Peyer's patch (tissue), 4 donors: ENCODE results near the gene BRD9. TPM values are rescaled to one million over a fixed set of nuclear protein-coding genes. Genes with fewer than 3 reads are reported as not detected.
A peak's percentile ranks its signal among the peaks of the same experiment; 100 is the strongest.

Experiments
- DNase-seq, 3 donors: peaks; one replicate each; pipeline ENCODE4 v3.0.0-alpha.2; 2017 to 2019
- H3K27ac ChIP-seq, 4 donors: fragments of 200-600 bp; sonication (generic); one replicate each; pipeline ENCODE4 v1.5.1; 2016 to 2019
- H3K27me3 ChIP-seq, 2 donors: fragments of 200-600 bp; sonication (generic); one replicate each; pipeline ENCODE4 v1.5.1; 2019
- H3K36me3 ChIP-seq, 3 donors: fragments of 200-600 bp; sonication (generic); one replicate each; pipeline ENCODE4 v1.5.1; 2016 to 2019
- H3K4me1 ChIP-seq, 4 donors: fragments of 200-600 bp; sonication (generic); one replicate each; pipeline ENCODE4 v1.5.1; 2016 to 2019
- H3K4me3 ChIP-seq, 4 donors: fragments of 200-600 bp; sonication (generic); 1 replicate in 3 of 4; 2 replicates in 1 of 4; pipeline ENCODE4 v1.5.1; 2016 to 2019; ENCODE audit warnings: mild to moderate bottlenecking in 1 of 4
- H3K9me3 ChIP-seq, 4 donors: fragments of 200-600 bp; sonication (generic); one replicate each; pipeline ENCODE4 v1.5.1; 2016 to 2019; ENCODE audit warnings: mild to moderate bottlenecking in 1 of 4
- POLR2A ChIP-seq, 2 donors: fragments of 450-650 bp; IDR thresholded peaks; one replicate each; pipeline ENCODE4 v1.5.1; 2017; ENCODE audit warnings: antibody characterized with exemption in 2 of 2, mild to moderate bottlenecking in 2 of 2, moderate library complexity in 2 of 2
- total RNA-seq, 4 donors: library from RNA; depleted of rRNA; stranded (reverse); fragments of >200 nt; gene quantifications; one replicate each; pipeline ENCODE4 v1.1.0, GENCODE V29; 2016
- TF ChIP-seq, protein P1 (sequence below), 6 experiments: fragments of 450-650 bp in 4 of 6; fragments of 200-600 bp in 2 of 6; sonication (generic) in 1 of 6; IDR thresholded peaks; one replicate each; pipeline ENCODE4 v1.5.1; 2017 to 2019; ENCODE audit warnings: antibody characterized with exemption in 6 of 6, mild to moderate bottlenecking in 3 of 6, moderate library complexity in 1 of 6

The BRD9 gene
- total RNA-seq, 4 donors from 2014 or later: 36.4 to 90.8 (median 65.4) TPM

DNA sequence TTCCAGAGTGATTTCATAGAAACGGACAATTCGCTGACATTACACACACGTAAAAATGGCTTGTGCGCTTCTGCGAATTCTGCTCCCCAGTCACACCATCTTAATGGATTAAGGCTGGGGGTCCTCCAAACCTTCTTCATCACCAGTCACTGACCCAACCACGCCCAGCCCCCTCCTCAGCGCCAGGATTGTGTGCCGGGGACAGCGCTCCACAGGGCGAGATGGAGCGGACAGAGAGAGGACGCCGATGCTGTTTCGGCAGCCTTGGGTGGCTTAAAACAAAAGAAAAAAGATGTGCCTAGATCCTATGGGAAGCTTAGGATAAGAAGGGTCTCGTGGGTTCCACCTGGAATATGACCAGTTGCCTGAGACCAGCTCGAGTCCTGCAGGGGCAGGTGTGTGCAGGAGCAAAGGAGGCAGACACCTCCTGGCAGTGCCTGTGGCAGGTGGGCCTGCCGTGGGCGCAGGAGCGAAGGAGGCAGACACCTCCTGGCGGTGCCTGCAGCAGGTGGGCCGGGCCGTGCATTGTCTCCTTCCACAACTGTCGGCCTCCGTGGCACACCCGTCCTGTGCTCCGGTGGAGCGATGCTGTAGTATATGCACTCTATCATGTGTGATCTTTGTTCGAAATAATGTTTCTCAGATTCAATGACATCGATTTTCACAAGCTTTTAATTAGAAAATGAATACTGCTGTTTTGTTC lies 20.9 kb downstream of the BRD9 start:
- TF ChIP-seq POLR2A (IDR thresholded peaks at IDR 0.05): no peak
- TF ChIP-seq, protein P1, sequence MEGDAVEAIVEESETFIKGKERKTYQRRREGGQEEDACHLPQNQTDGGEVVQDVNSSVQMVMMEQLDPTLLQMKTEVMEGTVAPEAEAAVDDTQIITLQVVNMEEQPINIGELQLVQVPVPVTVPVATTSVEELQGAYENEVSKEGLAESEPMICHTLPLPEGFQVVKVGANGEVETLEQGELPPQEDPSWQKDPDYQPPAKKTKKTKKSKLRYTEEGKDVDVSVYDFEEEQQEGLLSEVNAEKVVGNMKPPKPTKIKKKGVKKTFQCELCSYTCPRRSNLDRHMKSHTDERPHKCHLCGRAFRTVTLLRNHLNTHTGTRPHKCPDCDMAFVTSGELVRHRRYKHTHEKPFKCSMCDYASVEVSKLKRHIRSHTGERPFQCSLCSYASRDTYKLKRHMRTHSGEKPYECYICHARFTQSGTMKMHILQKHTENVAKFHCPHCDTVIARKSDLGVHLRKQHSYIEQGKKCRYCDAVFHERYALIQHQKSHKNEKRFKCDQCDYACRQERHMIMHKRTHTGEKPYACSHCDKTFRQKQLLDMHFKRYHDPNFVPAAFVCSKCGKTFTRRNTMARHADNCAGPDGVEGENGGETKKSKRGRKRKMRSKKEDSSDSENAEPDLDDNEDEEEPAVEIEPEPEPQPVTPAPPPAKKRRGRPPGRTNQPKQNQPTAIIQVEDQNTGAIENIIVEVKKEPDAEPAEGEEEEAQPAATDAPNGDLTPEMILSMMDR (IDR thresholded peaks at IDR 0.05): no peak
- Histone ChIP-seq H3K4me3 (no peak overlapping the region), H3K27ac (no peak overlapping the region), H3K4me1 (peaks cover 0 to 7% (median 0%) of the 10 kb centered on the region in 4 donors), H3K27me3 (no peaks in the 10 kb centered on the region), H3K36me3 (peaks cover 0 to 97% (median 0%) of the 10 kb centered on the region in 3 donors), H3K9me3 (no peaks in the 10 kb centered on the region)
- no peak for DNase-seq

DNA sequence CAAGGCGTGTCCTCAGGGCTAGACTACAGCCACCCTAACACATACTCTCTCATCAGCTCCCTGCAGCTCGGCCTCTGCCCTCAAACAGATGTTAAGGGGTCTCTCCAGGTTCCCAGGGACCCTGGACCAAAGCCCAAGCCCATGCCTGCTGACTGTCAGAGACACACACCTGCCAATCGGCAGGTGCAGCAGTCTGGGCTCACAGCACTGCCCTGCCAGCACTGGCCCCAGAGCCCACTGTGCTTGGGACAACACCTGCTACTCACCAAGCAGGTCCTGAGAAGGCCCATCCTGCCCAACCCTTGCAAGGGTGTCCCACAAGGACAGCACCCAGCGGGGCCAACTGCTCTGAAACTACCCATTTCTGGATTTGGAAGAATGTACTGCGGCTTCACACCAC lies 21.6 kb downstream of the BRD9 start:
- H3K27me3 ChIP-seq: no peaks in the 10 kb centered on the region
- H3K4me3 ChIP-seq: no peak overlapping the region
- peaks cover 0 to 8% (median 0%) of the 10 kb centered on the region in 4 donors for H3K4me1 ChIP-seq
- no peak for DNase-seq
- H3K27ac ChIP-seq: no peak overlapping the region
- peaks cover 0 to 91% (median 0%) of the 10 kb centered on the region in 3 donors for H3K36me3 ChIP-seq
- TF ChIP-seq POLR2A (IDR thresholded peaks at IDR 0.05): no peak
- TF ChIP-seq, protein P1 (IDR thresholded peaks at IDR 0.05): no peak
- H3K9me3 ChIP-seq: no peaks in the 10 kb centered on the region

DNA sequence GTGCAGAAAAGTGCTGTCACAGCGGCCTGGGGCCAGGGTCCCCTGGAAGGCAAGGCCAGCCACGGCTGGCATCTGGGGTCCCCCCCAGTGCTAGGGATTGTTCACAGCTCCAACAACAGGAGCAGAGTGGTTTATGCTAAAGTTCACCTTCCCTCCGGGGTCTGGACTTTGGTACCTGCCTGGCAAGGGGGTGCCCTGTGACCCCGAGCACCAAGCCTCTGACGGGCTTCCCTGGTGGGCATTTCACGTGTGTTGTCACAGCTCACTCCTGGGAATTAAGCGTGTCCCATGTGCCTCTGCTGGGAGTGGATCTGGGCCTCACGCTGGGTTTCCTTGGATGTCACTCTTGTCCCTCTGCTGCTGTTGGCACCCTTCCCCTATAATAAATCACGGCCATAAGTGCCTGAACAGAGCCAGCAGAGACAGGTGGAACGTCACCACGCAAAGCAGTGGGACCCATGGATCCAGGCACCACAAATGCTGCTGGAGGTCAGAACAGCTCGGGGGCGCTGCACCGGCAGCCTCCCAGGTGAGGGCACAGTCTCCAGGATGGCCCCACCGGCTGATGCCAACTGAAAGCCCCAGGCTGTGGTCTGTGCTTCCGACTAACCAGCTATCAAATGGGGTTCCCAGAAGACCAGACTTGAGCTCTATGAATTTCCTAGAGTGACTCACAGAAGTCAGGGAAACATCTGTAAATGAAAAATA lies 24.0 kb downstream of the BRD9 start:
- no peak for DNase-seq
- no peaks in the 10 kb centered on the region for H3K9me3 ChIP-seq
- peaks cover 0 to 8% (median 0%) of the 10 kb centered on the region in 4 donors for H3K4me1 ChIP-seq
- H3K27ac ChIP-seq: no peak overlapping the region
- no peaks in the 10 kb centered on the region for H3K27me3 ChIP-seq
- H3K36me3 ChIP-seq: peaks cover 0 to 91% (median 0%) of the 10 kb centered on the region in 3 donors
- H3K4me3 ChIP-seq: no peak overlapping the region
- no peak for TF ChIP-seq POLR2A (IDR thresholded peaks at IDR 0.05)
- TF ChIP-seq, protein P1 (IDR thresholded peaks at IDR 0.05): no peak

DNA sequence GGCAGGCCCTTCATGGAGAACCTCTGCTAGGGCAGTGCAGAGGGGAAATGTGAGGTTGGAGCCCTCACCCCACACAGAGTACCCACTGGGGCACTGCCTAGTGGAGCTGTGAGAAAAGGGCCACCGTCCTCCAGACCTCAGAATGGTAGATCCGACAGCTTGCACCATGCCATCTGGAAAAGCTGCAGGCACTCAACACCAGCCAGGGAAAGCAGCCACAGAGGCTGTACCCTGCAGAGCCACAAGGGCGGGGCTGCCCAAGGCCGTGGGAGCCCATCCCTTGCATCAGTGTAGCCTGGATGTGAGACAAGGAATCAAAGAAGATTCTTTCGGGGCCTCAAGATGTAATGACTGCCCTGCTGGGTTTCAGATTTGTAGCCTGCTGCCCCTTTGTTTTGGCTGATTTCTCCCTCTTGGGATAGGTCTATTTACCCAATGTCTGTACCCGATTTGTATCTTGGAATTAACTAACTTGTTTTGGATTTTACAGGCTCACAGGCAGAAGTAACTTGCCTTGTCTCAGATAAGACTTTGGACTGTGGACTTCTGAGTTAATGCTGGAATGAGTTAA lies 25.2 kb downstream of the BRD9 start:
- no peak for DNase-seq
- Histone ChIP-seq H3K27me3 (no peaks in the 10 kb centered on the region), H3K27ac (peak overlapping the region in 1 of 4 donors; percentile 34), H3K4me3 (no peak overlapping the region), H3K4me1 (peaks cover 0 to 8% (median 0%) of the 10 kb centered on the region in 4 donors), H3K9me3 (no peaks in the 10 kb centered on the region), H3K36me3 (peaks cover 0 to 91% (median 0%) of the 10 kb centered on the region in 3 donors)
- TF ChIP-seq, protein P1 (IDR thresholded peaks at IDR 0.05): peak in 3 of 6 experiments; percentile 24 to 35 (median 31)
- no peak for TF ChIP-seq POLR2A (IDR thresholded peaks at IDR 0.05)

DNA sequence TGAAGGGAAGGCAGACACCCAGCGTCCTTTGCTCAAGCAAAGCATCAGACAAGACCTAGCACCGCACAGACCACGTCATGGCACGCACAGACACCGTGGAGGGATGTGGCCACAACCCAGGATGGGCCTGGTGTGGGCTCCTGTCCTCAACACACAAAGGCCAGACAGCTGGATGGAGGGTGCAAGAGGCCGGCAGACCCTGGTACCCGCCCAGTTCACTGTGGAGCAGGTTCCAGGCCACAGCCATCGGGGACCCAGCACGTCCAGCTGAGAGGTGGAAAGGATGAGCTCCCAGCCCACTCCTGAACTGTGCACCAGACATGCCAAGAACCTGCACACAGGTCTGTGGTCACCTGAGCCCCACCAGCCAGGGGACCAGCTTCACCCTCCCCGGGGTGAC lies 26.8 kb downstream of the BRD9 start:
- peaks cover 0 to 8% (median 0%) of the 10 kb centered on the region in 4 donors for H3K4me1 ChIP-seq
- no peaks in the 10 kb centered on the region for H3K27me3 ChIP-seq
- H3K9me3 ChIP-seq: no peaks in the 10 kb centered on the region
- DNase-seq: no peak
- H3K36me3 ChIP-seq: peaks cover 0 to 75% (median 0%) of the 10 kb centered on the region in 3 donors
- no peak overlapping the region for H3K27ac ChIP-seq
- no peak overlapping the region for H3K4me3 ChIP-seq
- TF ChIP-seq POLR2A (IDR thresholded peaks at IDR 0.05): no peak
- TF ChIP-seq, protein P1 (IDR thresholded peaks at IDR 0.05): no peak
